HG03521 (cell line): ENCODE measurements around the gene IL10RB.
"Not testable (repeated sequence)": the region's sequence is repeated elsewhere in the genome, so short reads cannot be mapped to it uniquely, and the experiment has no call there.

ENCODE experiments used
- ATAC-seq: cut with Tn5 transposase; IDR thresholded peaks from one replicate; pipeline ENCODE4 v1.9.1; 2021; ENCODE audit warnings: mild to moderate bottlenecking, moderate library complexity; ENCODE audit not compliant: unreplicated experiment

The IL10RB gene

GRCh38 chr21:33300701-33301631 is 34.8 kb downstream of the IL10RB start:
- no peak for ATAC-seq

DNA sequence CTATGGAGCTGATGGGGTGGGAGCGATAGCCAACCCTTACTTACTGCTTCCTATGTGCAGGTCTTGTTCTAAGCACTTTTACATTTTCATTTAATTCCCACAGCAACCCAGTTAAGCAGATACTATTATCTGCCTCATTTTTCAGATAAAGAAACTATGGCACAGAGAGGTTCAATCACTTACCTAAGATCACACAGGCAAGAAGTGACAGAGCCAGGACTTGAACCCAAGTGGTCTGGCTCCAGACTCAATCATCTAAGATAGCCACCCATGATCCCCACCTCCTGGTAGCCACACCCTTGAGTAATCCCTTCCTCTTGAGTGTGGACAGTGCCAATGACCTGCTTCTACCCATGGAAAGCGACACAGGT is 35.5 kb downstream of the IL10RB start:
- ATAC-seq = no peak

GRCh38 chr21:33302055-33302454 is 35.9 kb downstream of the IL10RB start:
- ATAC-seq = no peak

GRCh38 chr21:33302796-33303195 is 36.6 kb downstream of the IL10RB start:
- no peak for ATAC-seq

GRCh38 chr21:33305344-33305671 is 39.1 kb downstream of the IL10RB start:
- no peak for ATAC-seq

GRCh38 chr21:33305938-33306337 is 39.8 kb downstream of the IL10RB start:
- ATAC-seq = no peak

DNA sequence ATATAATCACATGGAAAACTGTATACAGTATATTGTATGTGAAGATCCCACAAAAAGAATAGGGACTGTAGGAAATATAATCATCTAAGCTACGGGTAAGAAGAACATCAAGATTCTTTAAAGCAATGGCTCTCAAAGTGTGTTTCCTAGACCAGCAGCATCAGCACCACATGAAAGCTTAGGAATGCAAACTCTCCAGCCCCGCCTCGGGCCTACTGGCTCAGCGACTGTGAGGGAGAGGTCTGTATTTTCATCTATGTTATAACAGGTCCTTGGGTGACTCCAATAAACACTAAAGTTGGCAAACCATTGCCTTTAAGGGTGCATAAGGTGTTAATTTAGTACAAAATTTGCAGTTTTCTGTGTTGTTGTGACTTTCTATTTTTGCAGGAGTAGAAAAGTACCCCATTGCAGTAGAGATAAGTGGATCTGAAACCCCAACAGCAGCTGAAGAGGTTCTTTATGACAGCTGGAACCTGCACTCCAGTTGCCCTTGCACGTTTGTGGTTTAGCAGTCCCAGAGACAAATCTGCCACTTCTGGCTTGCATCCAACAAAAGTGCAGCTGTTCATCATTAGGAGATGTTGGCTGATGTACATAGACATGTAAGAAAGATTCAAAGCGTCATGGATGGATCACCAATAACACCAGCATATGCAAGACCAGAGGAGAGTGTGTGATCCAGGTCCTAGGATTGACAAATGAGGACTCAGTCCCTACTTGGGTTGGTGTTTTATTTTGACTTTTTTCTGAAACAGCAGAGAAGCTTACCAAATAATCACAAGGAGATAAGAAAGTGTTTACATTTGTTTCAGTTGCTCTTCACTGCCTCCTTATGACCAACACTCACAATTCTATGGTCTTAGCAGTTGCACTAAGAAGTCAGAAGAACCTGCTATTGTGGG is 42.7 kb downstream of the IL10RB start:
- ATAC-seq = peak; percentile 88

GRCh38 chr21:33309778-33310177 is 43.6 kb downstream of the IL10RB start:
- no peak for ATAC-seq

- ATAC-seq = no peak
These were observed 46.0 kb downstream of the IL10RB start for GRCh38 chr21:33312121-33312520.

DNA sequence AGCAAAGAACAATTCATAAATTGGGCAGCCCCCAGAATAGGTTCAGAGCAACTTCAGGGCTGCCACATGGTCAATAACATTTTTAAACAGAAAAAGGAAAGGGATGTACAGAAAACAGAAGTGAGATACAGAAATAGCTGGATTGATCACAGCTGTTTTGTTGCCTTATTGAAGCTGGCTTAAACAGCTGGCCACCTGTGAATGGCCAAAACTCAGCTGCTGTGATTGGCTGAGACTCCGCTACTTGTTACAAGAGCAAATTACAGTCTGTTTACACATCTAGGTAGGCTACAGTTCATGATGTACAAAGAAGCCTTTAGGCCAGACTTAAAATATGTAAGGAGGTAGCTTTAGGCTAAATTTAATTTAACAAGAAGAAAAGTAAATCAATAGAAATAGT is 47.0 kb downstream of the IL10RB start:
- ATAC-seq = no peak

DNA sequence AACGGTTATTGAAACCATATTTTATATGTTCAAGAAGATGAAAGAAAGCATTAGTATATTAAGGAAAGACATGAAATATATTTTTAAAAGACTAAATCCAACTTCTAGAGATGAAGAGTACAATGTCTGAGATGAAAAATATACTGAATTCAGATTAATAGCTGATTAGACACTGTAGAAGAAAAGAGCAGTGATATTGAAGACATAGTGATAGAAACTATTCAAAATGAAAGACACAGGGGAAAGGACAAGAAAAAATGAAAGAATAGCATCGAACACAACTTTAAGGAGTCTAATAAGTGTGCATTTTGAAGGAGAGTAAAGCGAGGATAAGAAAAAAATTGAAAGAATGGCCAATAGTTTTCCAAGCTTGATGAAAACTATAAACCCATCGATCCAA is 47.4 kb downstream of the IL10RB start:
- no peak for ATAC-seq

DNA sequence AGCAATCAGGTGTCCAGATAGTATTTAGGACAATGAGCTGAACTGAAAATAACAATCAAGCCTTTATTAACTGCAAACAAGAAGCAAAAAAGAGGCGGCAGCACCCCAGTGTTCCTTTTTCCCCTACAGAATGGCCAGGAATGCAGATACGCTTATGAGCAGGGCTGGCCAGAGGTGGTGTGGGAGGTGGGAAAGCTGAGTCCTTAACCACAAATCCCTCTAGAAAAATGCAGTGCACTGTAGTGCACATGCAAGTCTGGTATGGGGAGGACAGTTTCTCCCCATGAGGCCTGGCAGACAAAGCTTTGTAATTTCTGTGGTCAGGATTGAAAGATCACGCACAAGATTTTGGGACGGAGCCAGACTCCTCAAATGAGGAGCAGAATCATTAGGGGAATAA is 47.9 kb downstream of the IL10RB start:
- ATAC-seq = no peak

DNA sequence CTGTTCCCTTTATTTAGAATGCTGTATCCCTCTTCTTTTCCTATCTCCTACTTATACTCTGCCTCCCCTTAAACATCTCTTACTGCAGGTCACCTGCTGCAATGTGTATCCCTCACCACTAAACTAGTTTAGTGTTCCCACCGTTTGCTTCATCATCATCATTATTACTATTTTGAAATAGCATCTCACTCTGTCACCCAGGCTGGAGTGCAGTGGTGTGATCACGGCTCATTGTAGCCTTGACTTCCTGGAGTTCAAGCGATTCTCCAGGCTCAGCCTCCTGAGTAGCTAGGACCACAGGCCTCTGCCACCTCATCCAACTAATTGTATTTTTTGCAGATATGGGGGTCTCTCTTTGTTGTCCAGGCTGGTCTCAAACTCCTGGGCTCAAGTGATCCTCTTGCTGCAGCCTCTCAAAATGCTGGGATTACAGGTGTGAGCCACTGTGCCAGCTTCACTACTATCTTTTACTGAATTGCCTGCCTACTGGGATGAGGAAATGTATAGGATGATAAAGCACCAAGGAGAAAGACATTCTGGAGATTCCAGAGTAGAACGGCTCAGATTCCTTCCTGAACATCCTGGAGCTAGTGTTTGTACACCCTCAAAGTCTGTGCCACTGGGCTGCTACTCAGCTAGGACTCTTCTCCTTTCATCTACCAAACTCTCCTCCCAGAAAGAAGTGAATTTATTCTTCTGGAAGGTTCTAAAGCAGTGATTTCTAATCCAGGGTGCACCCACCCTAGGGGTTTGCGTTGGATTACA is 50.0 kb downstream of the IL10RB start:
- ATAC-seq = no peak

GRCh38 chr21:33317145-33317544 is 51.0 kb downstream of the IL10RB start:
- no peak for ATAC-seq

- no peak for ATAC-seq
These were observed 51.8 kb downstream of the IL10RB start for GRCh38 chr21:33317786-33318486.

DNA sequence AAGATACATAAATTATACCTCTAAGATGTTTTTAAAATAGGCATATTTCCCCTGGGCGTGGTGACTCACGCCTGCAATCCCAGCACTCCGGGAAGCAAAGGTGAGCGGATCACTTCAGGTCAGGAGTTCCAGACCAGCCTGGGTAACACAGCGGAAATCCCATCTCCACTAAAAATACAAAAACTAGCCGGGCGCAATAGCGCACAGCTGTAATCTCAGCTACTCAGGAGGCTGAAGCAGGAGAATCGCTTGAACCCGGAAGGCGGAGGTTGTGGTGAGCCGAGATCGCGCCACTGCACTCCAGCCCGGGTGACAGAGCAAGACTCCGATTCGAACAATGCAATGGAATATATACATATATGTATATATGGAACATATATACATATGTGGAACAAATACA is 54.8 kb downstream of the IL10RB start:
- not testable (repeated sequence) for ATAC-seq

- ATAC-seq = not testable (repeated sequence)
These were observed 57.4 kb downstream of the IL10RB start for GRCh38 chr21:33323610-33324009.

GRCh38 chr21:33324291-33325221 is 58.4 kb downstream of the IL10RB start, which contains the start of gene IFNAR1:
Gene IFNAR1, plus strand, starts transcription at chr21:33324970. Its CDS starts 86 bp downstream, at chr21:33325056.
- ATAC-seq = peak; percentile 74
